GM19193 (cell line): ENCODE results near the gene OR51I1.

Experiments used
- POLR2A ChIP-seq: IDR thresholded peaks from 4 replicates; pipeline ENCODE4 v1.6.1; 2011; ENCODE audit not compliant: insufficient read depth, insufficient read length; ENCODE audit errors: extremely low read depth

OR51I1 gene, protein sequence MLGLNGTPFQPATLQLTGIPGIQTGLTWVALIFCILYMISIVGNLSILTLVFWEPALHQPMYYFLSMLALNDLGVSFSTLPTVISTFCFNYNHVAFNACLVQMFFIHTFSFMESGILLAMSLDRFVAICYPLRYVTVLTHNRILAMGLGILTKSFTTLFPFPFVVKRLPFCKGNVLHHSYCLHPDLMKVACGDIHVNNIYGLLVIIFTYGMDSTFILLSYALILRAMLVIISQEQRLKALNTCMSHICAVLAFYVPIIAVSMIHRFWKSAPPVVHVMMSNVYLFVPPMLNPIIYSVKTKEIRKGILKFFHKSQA

DNA sequence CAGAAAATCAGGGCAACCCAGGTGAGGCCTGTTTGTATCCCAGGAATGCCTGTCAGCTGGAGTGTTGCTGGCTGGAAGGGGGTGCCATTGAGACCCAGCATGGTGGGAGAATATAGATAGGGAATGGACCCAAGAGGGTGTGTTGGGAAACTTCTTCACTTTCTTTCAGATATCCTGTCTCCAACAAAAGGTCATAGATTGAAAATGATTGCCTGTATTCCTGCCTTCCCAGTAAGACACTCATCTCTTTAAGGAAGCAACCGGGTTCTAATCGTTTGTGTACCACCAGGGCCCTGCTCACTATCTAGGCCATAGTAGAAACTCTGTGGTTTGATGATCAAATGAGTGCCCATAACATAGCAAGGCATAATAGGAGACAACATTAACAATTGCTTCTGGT is at the start of gene OR51I1:
OR51I1 (minus strand) TSS at position 101 of the 400 bp plus-strand sequence; CDS start at position 101, 0 bp downstream.
- no peak for TF ChIP-seq POLR2A

DNA sequence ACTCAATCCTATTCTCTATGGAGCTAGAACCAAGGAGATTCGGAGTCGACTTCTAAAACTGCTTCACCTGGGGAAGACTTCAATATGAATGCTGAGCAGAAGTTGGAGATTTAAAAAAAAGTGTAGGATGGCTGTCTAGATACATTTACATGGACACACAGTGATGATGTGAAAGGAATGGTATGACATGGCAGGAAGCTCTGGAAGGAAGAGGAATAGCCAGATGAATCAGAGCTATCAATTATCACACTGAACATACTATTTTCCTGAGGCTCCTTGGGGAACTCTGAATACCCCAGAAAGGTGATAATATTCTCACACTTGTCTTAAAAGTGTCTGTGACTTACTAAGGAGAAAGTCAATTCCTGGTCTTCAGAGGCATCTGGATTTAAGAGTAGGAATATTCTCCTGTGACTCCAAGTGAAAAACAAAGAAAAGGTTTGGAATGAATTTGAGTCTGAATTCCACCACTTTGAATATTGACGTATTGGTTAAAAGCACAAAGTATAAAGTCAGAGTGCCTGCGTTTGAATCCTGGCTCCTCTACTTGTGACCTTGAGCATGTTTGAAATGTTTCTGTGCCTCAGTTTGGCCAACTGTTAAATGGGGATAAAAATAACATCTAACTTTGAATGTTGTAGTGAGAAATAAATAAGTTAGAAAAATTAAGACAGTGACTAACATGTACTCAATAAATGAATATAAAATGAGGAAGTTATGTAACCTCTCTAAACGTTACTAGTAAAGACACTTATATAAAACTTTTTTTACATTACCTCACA is 48.5 kb upstream of the OR51I1 start:
- TF ChIP-seq POLR2A = no peak

DNA sequence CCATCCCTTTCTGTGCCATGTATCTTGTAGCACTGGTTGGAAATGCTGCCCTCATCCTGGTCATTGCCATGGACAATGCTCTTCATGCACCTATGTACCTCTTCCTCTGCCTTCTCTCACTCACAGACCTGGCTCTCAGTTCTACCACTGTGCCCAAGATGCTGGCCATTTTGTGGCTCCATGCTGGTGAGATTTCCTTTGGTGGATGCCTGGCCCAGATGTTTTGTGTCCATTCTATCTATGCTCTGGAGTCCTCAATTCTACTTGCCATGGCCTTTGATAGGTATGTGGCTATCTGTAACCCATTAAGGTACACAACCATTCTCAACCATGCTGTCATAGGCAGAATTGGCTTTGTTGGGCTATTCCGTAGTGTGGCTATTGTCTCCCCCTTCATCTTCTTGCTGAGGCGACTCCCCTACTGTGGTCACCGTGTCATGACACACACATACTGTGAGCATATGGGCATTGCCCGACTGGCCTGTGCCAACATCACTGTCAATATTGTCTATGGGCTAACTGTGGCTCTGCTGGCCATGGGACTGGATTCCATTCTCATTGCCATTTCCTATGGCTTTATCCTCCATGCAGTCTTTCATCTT is 47.6 kb upstream of the OR51I1 start:
- no peak for TF ChIP-seq POLR2A

DNA sequence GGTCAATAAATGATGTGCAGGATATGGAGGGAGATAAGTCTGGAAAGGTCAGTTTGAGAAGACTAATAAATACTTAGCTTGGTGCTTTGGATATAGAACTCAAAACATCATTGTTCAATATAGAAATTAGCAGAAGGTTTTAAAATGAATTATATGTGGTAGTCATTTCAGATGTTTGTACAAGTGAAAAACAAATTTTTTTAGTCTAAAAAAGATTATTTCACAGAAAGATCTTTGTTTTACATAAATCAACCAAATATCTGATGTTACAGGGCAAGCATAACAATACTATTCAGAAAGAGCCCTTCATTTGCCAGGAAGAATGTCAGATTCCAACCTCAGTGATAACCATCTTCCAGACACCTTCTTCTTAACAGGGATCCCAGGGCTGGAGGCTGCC is 47.1 kb upstream of the OR51I1 start, which contains the start of gene OR52D1:
OR52D1 (plus strand) TSS at position 301 of the 400 bp plus-strand sequence; CDS start at position 323, 22 bp downstream.
- no peak for TF ChIP-seq POLR2A

DNA sequence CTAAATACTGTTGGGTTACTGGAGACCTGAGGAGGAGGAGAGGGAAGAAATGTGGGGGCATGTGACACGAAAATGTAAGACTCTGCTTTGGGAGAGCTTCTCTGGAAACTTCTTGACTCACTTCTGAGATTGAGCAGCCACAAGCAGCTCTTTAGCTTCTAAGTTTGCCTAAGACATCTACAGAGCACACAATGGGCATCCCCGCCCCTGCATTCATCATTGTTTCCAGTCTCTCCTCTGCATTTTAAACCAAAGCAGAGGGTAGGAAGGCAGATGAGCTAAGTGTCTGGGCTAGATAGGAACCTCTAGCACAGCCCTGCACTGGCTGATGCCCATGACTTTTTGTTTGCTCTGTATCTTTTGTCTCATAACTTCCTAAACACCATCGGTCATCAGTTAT is 45.1 kb upstream of the OR51I1 start:
- TF ChIP-seq POLR2A = no peak

DNA sequence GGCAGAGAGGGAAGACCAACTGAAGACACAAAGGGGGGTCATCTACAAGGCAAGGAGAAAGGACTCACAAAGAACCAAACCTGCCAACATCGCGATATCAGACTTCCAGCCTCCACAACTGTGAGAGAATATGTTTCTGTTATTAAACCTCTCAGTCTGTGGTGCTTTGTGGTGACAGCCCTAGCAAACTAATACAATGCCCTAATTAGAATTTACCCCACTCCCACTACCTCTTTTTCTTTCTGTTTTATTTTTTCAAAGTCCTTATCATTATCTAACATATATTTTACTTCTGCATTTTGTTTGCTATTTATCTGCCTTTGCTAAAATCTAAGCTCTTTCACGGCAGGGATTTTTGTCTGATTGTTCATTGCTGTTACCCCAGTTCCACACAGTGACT is 44.7 kb upstream of the OR51I1 start:
- TF ChIP-seq POLR2A = no peak

DNA sequence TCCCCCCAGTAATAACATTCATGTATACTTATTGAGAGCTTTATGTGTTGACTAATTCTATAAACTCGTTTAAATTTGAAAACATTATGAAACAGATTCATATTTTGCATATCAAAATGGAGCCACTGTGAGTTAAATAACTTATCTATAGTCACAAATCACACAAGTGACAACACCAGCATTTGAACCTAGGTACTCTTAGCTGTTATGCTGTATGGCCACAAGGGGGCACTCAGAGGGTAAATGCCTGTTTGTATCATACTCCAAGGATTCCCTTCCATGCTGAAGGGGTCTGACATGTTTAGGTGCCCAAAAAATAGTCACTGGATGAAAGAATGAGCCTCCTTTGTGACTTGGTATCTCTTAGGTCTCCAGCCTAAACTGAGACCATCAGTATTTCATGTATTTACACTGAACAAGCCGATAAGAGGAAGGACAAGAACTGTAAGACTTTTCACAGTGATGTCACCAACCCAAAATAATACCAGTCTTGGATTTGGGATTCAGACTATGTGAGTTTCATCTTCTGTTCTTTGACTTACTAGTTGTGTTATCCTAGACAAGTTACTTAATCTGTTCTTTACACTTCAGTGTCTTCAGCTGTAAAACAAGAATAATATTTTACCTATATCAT is 35.0 kb upstream of the OR51I1 start:
- TF ChIP-seq POLR2A = no peak

DNA sequence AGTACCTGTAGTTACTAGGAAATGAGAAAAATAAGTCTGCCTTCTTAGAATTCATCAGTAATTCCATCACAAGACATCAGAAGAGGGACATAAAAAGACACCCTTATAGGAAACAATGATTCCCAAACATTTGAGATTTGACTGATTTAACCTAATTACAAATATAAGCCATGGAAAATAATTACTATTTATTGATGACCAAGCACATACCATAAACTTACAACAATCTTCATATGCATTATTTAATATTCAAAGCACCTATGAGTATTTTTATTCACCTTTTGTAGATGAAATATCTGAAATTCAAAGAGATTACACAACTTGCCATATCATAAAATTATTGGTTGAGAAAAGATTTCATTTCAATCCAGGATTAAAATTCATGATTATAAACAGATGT is 32.6 kb upstream of the OR51I1 start:
- TF ChIP-seq POLR2A = no peak

DNA sequence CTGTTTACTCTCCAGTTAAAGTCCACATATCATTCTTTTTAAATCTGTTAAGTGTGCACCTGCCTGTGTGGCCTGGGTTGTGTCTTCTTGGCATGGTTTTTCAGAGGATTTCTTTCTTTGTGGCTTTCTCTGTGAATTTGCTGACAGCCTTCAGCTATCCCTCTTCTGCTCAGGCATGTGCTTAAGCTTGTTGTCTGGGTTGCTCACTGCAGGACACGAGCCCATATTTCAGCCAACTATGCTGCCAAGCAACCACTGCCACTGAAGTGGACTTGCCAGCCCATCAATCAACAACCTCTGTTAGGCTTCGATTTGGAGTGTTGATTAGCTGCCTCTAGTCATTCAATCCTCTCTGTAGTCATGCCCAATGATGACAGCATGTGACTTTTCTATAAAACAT is 26.2 kb upstream of the OR51I1 start:
- no peak for TF ChIP-seq POLR2A

DNA sequence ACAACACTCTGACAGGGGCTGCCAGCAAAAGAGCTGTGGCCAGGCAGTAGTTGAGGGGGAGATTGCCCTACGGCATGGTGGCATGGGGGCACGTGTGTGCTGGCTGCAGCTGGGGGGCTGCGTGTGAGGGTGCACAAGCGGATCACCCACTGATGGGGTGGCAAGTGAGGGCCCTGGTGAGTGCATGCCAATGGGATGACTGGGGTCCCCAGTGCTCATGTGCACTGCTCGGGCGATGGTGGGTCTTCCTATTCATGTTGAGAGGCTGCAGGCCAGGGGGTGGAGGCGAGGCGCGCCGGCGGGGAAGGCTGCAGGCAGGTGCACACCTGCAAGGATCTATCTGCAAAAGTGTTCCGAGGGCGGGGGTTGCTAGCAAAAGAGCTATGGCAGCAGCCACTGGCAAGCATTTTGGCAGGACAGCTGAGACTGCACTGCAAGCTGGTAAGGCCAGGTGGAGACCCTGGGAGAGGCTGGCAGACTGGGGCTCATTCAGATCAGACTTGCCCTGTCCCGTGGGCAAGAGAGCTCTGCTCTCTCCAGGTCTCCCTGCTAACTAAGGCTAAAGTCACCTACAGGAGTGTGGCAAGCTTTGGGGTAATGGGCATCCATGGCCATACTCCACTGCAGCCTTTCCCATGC is 19.8 kb upstream of the OR51I1 start:
- no peak for TF ChIP-seq POLR2A

DNA sequence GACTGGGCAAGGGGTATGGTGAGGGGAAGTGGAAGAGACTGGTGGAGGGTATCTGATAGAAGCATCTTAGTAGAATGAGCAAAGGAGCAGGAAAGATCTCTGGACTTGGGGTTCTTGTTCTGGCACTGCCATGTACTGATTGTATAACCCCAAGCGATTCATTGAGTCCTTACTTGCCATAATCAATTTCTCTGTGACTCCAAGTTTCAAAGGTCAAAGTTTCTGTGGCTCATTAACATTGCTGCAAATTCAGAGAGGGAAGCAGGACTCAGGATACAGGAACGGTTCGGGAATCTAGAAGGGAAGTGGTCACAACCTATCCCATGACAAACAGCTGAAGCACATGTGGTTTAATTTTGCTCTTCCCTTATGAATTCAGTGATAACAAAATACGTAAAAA is 8.1 kb upstream of the OR51I1 start:
- TF ChIP-seq POLR2A = no peak

DNA sequence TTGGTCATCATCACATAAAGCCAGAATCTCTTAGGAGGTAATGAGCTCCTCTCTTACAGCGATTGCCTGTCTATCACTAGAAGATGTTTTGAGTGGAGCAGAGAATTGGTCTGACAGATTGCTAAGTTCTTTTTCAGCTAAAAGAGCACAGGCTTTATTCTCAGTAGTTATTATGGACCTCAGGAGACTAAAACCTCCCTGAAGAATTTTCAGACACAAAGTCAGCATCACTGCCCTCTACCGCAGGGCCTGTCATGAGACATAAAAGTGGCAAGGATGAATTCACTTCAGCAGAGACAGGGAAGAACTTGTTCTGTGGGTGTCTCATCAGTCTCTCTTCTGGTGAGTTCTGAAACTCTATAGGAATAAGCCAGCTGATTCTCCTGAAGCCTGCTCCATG is 7.7 kb upstream of the OR51I1 start, which contains the start of gene OR51I2:
OR51I2 (plus strand) TSS at position 301 of the 400 bp plus-strand sequence. CDS start 4,166 bp downstream, outside the sequence.
- TF ChIP-seq POLR2A = no peak

DNA sequence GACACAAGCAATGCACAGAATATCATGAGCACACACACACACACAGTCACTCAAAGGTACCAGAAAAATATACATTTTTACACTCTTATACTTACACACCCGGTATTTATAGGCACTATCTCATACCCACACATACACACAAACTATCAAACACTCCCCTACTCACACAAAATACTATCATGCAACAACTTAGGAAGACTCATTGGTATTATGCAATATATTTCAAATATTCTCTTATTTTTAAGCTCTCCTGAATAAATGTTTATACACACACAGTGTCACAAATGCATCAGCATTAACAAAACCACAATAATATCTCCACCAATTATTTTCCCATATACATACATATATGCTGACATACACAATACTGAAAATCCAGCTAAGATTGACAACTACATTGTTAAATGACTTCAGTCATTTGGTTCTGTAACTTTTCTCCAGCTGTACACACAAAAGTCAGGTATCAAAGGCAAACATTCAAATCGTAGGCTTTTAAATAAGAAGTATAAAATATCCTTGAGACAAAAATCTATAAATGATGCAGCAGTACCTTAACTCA is 2.6 kb upstream of the OR51I1 start:
- TF ChIP-seq POLR2A = no peak

DNA sequence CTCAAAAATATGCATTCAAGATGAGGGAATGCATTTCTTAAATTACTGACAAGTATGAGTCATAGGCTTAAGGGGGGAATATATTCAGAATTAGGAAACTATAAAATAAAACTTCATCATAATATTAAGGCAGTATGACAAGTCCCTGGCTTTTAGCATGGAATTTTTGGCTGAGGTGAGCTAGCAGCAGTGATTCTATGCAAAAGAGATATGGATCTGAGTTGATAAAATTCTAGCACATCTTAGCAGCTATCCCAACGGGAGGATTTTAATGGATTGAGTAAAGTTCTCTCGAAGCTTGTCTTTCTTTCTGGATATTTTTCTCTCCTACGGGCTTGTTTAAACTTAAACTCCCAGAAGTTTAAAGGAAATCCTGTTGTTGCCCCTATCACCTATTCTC is 18.2 kb downstream of the OR51I1 start:
- no peak for TF ChIP-seq POLR2A
